ENCODE measurements around the gene SLC1A5.

Gene SLC1A5

GRCh38 chr19:46731584-46731983 lies 56.8 kb downstream of the SLC1A5 start:
- no peak overlapping the region for H3K4me3 ChIP-seq (ENCODE audit: low read depth, low read length)
- TF ChIP-seq CTCF (conservative IDR thresholded peaks at IDR 0.05; ENCODE audit: low read depth, low read length): no peak
- no peak for DNase-seq (ENCODE audit: low read depth)

GRCh38 chr19:46731007-46731501 lies 57.3 kb downstream of the SLC1A5 start:
- peak; percentile 93 for DNase-seq (ENCODE audit: low read depth)
- TF ChIP-seq CTCF (conservative IDR thresholded peaks at IDR 0.05; ENCODE audit: low read depth, low read length): no peak
- no peak overlapping the region for H3K4me3 ChIP-seq (ENCODE audit: low read depth, low read length)

- H3K4me3 ChIP-seq (ENCODE audit: low read depth, low read length): no peak overlapping the region
- TF ChIP-seq CTCF (conservative IDR thresholded peaks at IDR 0.05; ENCODE audit: low read depth, low read length): no peak
- no peak for DNase-seq (ENCODE audit: low read depth)
These were observed 57.8 kb downstream of the SLC1A5 start for GRCh38 chr19:46730595-46730994.

- DNase-seq (ENCODE audit: low read depth): no peak
- H3K4me3 ChIP-seq (ENCODE audit: low read depth, low read length): no peak overlapping the region
- TF ChIP-seq CTCF (conservative IDR thresholded peaks at IDR 0.05; ENCODE audit: low read depth, low read length): no peak
These were observed 58.2 kb downstream of the SLC1A5 start for GRCh38 chr19:46730187-46730586.

- TF ChIP-seq CTCF (conservative IDR thresholded peaks at IDR 0.05; ENCODE audit: low read depth, low read length): no peak
- no peak for DNase-seq (ENCODE audit: low read depth)
- H3K4me3 ChIP-seq (ENCODE audit: low read depth, low read length): no peak overlapping the region
These were observed 58.7 kb downstream of the SLC1A5 start for GRCh38 chr19:46729696-46730095.

- TF ChIP-seq CTCF (conservative IDR thresholded peaks at IDR 0.05; ENCODE audit: low read depth, low read length): peak; percentile 92
- no peak overlapping the region for H3K4me3 ChIP-seq (ENCODE audit: low read depth, low read length)
- DNase-seq (ENCODE audit: low read depth): peak; percentile 71
These were observed 59.6 kb downstream of the SLC1A5 start for GRCh38 chr19:46728693-46729339.

GRCh38 chr19:46728208-46728607 lies 60.2 kb downstream of the SLC1A5 start:
- no peak for TF ChIP-seq CTCF (conservative IDR thresholded peaks at IDR 0.05; ENCODE audit: low read depth, low read length)
- H3K4me3 ChIP-seq (ENCODE audit: low read depth, low read length): no peak overlapping the region
- DNase-seq (ENCODE audit: low read depth): no peak

All from choroid plexus epithelial cell (primary cell).